Colonic mucosa (tissue), 4 donors: ENCODE data around the gene RHEX. TPM values are rescaled to one million over a fixed set of nuclear protein-coding genes. Genes with fewer than 3 reads are reported as not detected.

Experiments
- DNase-seq: peaks from one replicate; pipeline ENCODE4 v3.0.0-alpha.2; 2020
- H3K27ac ChIP-seq: fragments of 200-600 bp; one replicate; pipeline ENCODE4 v1.8.0; 2021
- H3K27me3 ChIP-seq: fragments of 200-600 bp; one replicate; pipeline ENCODE4 v1.8.0; 2021
- H3K36me3 ChIP-seq: fragments of 200-600 bp; one replicate; pipeline ENCODE4 v1.8.0; 2021
- H3K4me1 ChIP-seq: fragments of 200-600 bp; one replicate; pipeline ENCODE4 v1.8.0; 2021; ENCODE audit warnings: mild to moderate bottlenecking
- H3K4me3 ChIP-seq: fragments of 200-600 bp; one replicate; pipeline ENCODE4 v1.8.0; 2021
- H3K9ac ChIP-seq, 2 donors: one replicate each; pipeline ENCODE4 v1.7.0; 2013; ENCODE audit warnings: control low read depth in 2 of 2, low read depth in 2 of 2, low read length in 2 of 2
- H3K9me3 ChIP-seq: fragments of 200-600 bp; one replicate; pipeline ENCODE4 v1.8.0; 2021
- CTCF ChIP-seq: fragments of 200-600 bp; IDR thresholded peaks from one replicate; pipeline ENCODE4 v1.8.0; 2022; ENCODE audit warnings: antibody characterized with exemption, mild to moderate bottlenecking
- intact Hi-C: fragments of 100-400 bp; cut with DNase I; formaldehyde crosslinking; loops from one replicate; pipeline ENCODE4 v1.14.1; 2022
- total RNA-seq, 2 donors: library from RNA; stranded (reverse); fragmentation: NEBNext Ultra II Directional in 1 of 2; extraction: Animal tissue kit (Norgen Biotek cat#: 25700) in 1 of 2; gene quantifications; one replicate each; pipeline ENCODE4 v1.2.1, GENCODE V29; 2021
- donor health status: healthy.
- donor health status: DM: no; HTN: no; CAD: no.
- donor health status: DM: no; HTN: no; CAD: no.

RHEX gene
- total RNA-seq, 2 donors from 2014 or later, result 1.1 to 1.4 TPM

GRCh38 chr1:206014601-206015000 lies 38.4 kb upstream of the RHEX start:
- Histone ChIP-seq H3K27me3 (no peaks in the 10 kb centered on the region), H3K4me1 (no peaks in the 10 kb centered on the region), H3K27ac (no peak overlapping the region), H3K9me3 (no peaks in the 10 kb centered on the region), H3K9ac (no peak overlapping the region), H3K4me3 (no peak overlapping the region), H3K36me3 (no peaks in the 10 kb centered on the region)
- no peak for TF ChIP-seq CTCF
- no peak for DNase-seq
- intact Hi-C loops, result no loop called here

- Histone ChIP-seq H3K36me3 (no peaks in the 10 kb centered on the region), H3K27me3 (no peaks in the 10 kb centered on the region), H3K27ac (no peak overlapping the region), H3K9ac (no peak overlapping the region), H3K4me3 (no peak overlapping the region), H3K9me3 (no peaks in the 10 kb centered on the region), H3K4me1 (no peaks in the 10 kb centered on the region)
- TF ChIP-seq CTCF, result no peak
- no peak for DNase-seq
- intact Hi-C loops, result no loop called here
Observed at GRCh38 chr1:206015071-206015470, 37.9 kb upstream of the RHEX start.

- no peaks in the 10 kb centered on the region for H3K9me3 ChIP-seq
Observed at GRCh38 chr1:206020393-206021007, 32.5 kb upstream of the RHEX start.

GRCh38 chr1:206021008-206021625 lies 31.9 kb upstream of the RHEX start:
- Histone ChIP-seq H3K9me3 (no peaks in the 10 kb centered on the region), H3K4me3 (no peak overlapping the region), H3K27me3 (no peaks in the 10 kb centered on the region), H3K27ac (no peak overlapping the region), H3K4me1 (peaks cover 3% of the 10 kb centered on the region), H3K36me3 (no peaks in the 10 kb centered on the region), H3K9ac (no peak overlapping the region)
- DNase-seq, result no peak
- intact Hi-C loops, result no loop called here
- no peak for TF ChIP-seq CTCF

More at GRCh38 chr1:206020393-206021007, 32.5 kb upstream of the RHEX start:
- Histone ChIP-seq H3K4me3 (no peak overlapping the region), H3K27ac (no peak overlapping the region), H3K9ac (no peak overlapping the region), H3K4me1 (peaks cover 3% of the 10 kb centered on the region), H3K36me3 (no peaks in the 10 kb centered on the region), H3K27me3 (no peaks in the 10 kb centered on the region)
- intact Hi-C loops, result no loop called here
- no peak for TF ChIP-seq CTCF
- no peak for DNase-seq

GRCh38 chr1:206021626-206022365 lies 31.2 kb upstream of the RHEX start:
- DNase-seq, result no peak
- no peak overlapping the region for H3K27ac ChIP-seq
- peaks cover 3% of the 10 kb centered on the region for H3K4me1 ChIP-seq
- no peak overlapping the region for H3K4me3 ChIP-seq
- H3K36me3 ChIP-seq, result no peaks in the 10 kb centered on the region
- no peaks in the 10 kb centered on the region for H3K9me3 ChIP-seq
- intact Hi-C loops, result no loop called here
- H3K27me3 ChIP-seq, result no peaks in the 10 kb centered on the region
- H3K9ac ChIP-seq, result no peak overlapping the region
- TF ChIP-seq CTCF, result no peak
